ENCODE data around the gene RALGPS2. TPM values are rescaled to one million over a fixed set of nuclear protein-coding genes. Genes with fewer than 3 reads are reported as not detected.

Gene RALGPS2
- total and polyA plus RNA-seq, 2 of the 13 experiments (the other 11 are each of a cell fraction or from before 2014, with no cell fraction given) = 15.6 to 36.0 TPM

GRCh38 chr1:178682429-178682828 lies 42.6 kb upstream of the RALGPS2 start (continued):
- TF ChIP-seq ZNF710 (CRISPR knock-in tag; IDR thresholded peaks at IDR 0.05; ENCODE audit: borderline replicate concordance) (peak; percentile 69; the same call in 1 of the 2 replicates), ZNF317 (CRISPR knock-in tag; IDR thresholded peaks at IDR 0.05) (0 out of 2 replicates have a peak, but pooled peaks have one; percentile 41), RFX5 (IDR thresholded peaks at IDR 0.05; ENCODE audit: low read depth, low read length) (no peak), SAFB2 (CRISPR knock-in tag; IDR thresholded peaks at IDR 0.05; ENCODE audit: borderline replicate concordance, low read depth) (no peak), ZNF383 (CRISPR knock-in tag; IDR thresholded peaks at IDR 0.05; ENCODE audit: borderline replicate concordance) (no peak), ZNF766 (CRISPR knock-in tag; IDR thresholded peaks at IDR 0.05; ENCODE audit: borderline replicate concordance) (no peak), ZBTB44 (CRISPR knock-in tag; IDR thresholded peaks at IDR 0.05) (no peak), TEAD2 (CRISPR knock-in tag; IDR thresholded peaks at IDR 0.05) (no peak), PTBP1 (IDR thresholded peaks at IDR 0.05; ENCODE audit: low read depth, low read length, poor library complexity, severe bottlenecking) (no peak), FOXA3 (CRISPR knock-in tag; IDR thresholded peaks at IDR 0.05) (peak; percentile 93), WIZ (CRISPR knock-in tag; IDR thresholded peaks at IDR 0.05) (no peak), ZNF558 (CRISPR knock-in tag; IDR thresholded peaks at IDR 0.05; ENCODE audit: borderline replicate concordance) (no peak; the same call in 1 of the 2 replicates), FOXP1 (IDR thresholded peaks at IDR 0.05) (peak; percentile 64; the same call in 1 of the 2 replicates), FOXP1 (CRISPR knock-in tag; IDR thresholded peaks at IDR 0.05) (peak; percentile 96), MLX (CRISPR knock-in tag; IDR thresholded peaks at IDR 0.05) (peak; percentile 74), ATM (IDR thresholded peaks at IDR 0.05; ENCODE audit: borderline replicate concordance) (no peak), CENPX (CRISPR knock-in tag; IDR thresholded peaks at IDR 0.05) (no peak), ZNF354B (CRISPR knock-in tag; IDR thresholded peaks at IDR 0.05) (no peak), ZNF747 (CRISPR knock-in tag; IDR thresholded peaks at IDR 0.05; ENCODE audit: borderline replicate concordance) (0 out of 2 replicates have a peak, but pooled peaks have one; percentile 29), ZNF350 (CRISPR knock-in tag; IDR thresholded peaks at IDR 0.05; ENCODE audit: borderline replicate concordance, low read depth) (no peak), ZNF256 (CRISPR knock-in tag; conservative IDR thresholded peaks at IDR 0.05) (no peak)
- TF ChIP-seq, protein P1, sequence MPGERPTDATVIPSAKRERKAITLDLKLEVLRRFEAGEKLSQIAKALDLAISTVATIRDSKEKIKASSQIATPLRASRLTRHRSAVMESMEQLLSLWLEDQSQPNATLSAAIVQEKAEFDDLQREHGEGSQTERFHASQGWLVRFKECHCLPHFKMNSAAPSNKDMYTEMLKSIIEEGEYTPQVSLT (CRISPR knock-in tag; IDR thresholded peaks at IDR 0.05; ENCODE audit: borderline replicate concordance, low read depth) = no peak
- TF ChIP-seq, protein P2, sequence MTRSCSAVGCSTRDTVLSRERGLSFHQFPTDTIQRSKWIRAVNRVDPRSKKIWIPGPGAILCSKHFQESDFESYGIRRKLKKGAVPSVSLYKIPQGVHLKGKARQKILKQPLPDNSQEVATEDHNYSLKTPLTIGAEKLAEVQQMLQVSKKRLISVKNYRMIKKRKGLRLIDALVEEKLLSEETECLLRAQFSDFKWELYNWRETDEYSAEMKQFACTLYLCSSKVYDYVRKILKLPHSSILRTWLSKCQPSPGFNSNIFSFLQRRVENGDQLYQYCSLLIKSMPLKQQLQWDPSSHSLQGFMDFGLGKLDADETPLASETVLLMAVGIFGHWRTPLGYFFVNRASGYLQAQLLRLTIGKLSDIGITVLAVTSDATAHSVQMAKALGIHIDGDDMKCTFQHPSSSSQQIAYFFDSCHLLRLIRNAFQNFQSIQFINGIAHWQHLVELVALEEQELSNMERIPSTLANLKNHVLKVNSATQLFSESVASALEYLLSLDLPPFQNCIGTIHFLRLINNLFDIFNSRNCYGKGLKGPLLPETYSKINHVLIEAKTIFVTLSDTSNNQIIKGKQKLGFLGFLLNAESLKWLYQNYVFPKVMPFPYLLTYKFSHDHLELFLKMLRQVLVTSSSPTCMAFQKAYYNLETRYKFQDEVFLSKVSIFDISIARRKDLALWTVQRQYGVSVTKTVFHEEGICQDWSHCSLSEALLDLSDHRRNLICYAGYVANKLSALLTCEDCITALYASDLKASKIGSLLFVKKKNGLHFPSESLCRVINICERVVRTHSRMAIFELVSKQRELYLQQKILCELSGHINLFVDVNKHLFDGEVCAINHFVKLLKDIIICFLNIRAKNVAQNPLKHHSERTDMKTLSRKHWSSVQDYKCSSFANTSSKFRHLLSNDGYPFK (CRISPR knock-in tag; IDR thresholded peaks at IDR 0.05; ENCODE audit: borderline replicate concordance) = no peak

Measured in HepG2 (cell line).